ENCODE data around the gene ATG7. TPM values are rescaled to one million over a fixed set of nuclear protein-coding genes. Genes with fewer than 3 reads are reported as not detected.

The ATG7 gene
- total RNA-seq, 4 donors from 2014 or later: 45.8 to 85.3 (median 67.3) TPM

DNA sequence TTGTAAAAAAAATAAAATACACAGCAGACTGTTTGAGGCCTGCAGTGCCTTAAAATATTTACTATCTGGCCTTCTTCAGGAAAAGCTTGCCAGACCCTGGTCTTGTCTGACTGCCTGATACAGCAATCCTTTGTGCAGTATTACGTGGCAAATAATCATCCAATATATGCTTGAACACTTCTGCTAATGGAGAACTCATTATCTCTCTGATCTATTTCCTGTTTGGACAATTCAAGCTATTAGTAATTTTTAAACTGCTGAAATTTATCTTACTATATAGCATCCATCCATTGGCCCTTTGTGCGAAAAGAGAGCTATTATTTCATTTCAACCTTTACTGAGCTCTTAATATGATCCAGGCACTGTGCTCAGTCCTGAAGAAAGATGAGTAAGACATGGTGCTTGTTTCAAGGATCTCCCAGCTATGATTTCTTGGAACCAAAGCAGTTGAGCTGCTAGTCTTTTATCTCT is 15.9 kb downstream of the ATG7 start:
- no peaks in the 10 kb centered on the region for H3K27me3 ChIP-seq
- H3K27ac ChIP-seq: peak overlapping the region in 2 of 3 donors; percentile 11 to 45
- no peak overlapping the region for H3K4me3 ChIP-seq (replicated peaks in 1 of 3)
- H3K36me3 ChIP-seq: no peaks in the 10 kb centered on the region
- intact Hi-C loops (cut with DNase I): no loop called here
- no peak for DNase-seq
- no peaks in the 10 kb centered on the region for H3K9me3 ChIP-seq
- WGBS, 2 donors: 82 to 85% methylated on average over 2 of the region's 2 CpGs
- H3K4me1 ChIP-seq: peaks cover 0 to 12% of the 10 kb centered on the region in 2 donors
- TF ChIP-seq POLR2A (IDR thresholded peaks at IDR 0.05): no peak
- TF ChIP-seq CTCF (IDR thresholded peaks at IDR 0.05): no peak

DNA sequence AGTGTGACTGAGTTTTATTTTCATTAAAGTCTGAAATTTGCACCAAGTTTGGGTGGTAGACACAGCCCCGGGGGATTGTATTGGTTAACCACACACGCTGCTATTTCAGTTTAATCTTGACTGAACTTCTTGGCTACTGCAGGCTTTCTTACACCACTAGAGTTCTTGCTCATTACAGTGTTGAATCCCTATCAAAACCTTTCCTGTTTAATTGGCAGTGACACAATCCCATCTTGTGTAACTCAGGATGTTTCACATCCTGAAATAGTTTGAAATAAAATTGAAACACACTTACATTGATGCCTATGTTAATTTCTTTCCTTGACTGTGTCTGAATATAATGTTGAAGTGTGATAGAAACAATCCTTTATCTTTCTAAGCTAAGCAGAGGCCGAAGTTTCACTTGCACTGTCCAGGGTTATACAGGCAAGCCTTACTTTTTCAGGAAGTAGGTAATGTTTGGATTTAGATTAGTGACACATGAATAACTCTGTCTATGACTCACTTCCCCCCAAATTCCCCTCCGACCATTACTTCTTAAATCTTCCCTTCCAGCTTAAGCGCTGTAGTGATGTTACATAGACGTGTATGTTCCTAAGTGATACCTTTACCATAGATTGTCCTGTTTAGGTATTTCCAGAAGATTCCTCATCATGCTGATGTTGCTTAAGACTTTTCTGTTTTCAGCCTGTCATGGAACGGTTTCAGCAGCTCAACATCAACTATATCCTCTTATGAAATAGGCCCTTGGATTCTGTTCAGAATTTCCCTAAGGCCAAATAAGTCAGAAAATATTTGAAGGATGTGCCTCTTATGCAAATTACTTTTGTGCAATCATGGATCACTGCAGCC is 16.8 kb downstream of the ATG7 start:
- Histone ChIP-seq H3K9me3 (no peaks in the 10 kb centered on the region), H3K27me3 (no peaks in the 10 kb centered on the region), H3K36me3 (no peaks in the 10 kb centered on the region), H3K4me1 (peaks cover 0 to 12% of the 10 kb centered on the region in 2 donors), H3K27ac (peak overlapping the region in 2 of 3 donors; percentile 11 to 45), H3K4me3 (replicated peaks in 1 of 3) (no peak overlapping the region)
- 68 to 70% methylated on average over 7 of the region's 7 CpGs for WGBS, 2 donors
- TF ChIP-seq POLR2A (IDR thresholded peaks at IDR 0.05) (no peak), CTCF (IDR thresholded peaks at IDR 0.05) (no peak)
- no peak for DNase-seq
- intact Hi-C loops (cut with DNase I): no loop called here

GRCh38 chr3:11289864-11290263 is 17.7 kb downstream of the ATG7 start:
- Histone ChIP-seq H3K4me1 (peaks cover 0 to 12% of the 10 kb centered on the region in 2 donors), H3K4me3 (replicated peaks in 1 of 3) (no peak overlapping the region), H3K9me3 (no peaks in the 10 kb centered on the region), H3K27me3 (no peaks in the 10 kb centered on the region), H3K27ac (no peak overlapping the region), H3K36me3 (no peaks in the 10 kb centered on the region)
- WGBS, 2 donors: 73 to 87% methylated on average over 3 of the region's 3 CpGs
- TF ChIP-seq CTCF (IDR thresholded peaks at IDR 0.05): no peak
- no peak for TF ChIP-seq POLR2A (IDR thresholded peaks at IDR 0.05)
- no peak for DNase-seq
- intact Hi-C loops (cut with DNase I): no loop called here

DNA sequence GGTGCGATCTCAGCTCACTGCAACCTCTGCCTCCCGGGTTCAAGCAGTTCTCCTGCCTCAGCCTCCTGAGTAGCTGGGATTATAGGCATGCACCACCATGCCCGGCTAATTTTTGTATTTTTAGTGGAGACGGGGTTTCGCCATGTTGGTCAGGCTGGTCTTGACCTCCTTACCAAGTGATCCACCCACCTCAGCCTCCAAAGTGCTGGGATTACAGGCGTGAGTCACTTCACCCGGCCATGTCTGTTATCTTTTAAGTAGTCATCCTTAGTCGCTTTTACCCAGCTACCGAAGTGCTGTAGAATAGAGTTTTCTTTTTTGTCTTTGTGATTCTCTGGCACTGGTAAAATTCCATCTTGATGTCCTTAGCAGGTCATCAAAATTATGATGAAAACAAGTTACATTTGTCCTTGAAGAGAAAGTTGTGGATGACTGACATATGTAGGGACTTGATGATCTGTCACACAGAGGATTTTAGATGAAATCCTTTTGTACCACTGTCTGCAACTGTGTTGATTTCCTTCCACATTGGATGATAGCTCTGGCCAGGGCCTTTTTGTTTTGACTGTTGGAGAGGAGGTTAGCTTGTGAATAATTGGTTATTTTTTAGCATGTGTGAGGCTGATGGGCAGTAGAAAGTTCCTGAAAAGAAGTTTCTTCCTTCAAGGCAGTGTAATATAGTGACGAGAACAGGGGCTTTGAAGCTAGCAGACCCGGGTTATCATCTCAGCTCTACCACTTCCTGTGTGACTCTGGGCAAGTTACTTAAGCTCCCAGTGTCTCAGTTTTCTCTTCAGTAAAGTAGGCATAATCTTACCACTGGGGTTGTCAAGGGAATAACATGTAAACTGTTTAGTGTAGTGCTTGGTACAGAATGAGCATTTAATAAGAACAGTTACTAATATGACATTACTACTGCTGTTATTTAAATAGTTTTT is 18.8 kb downstream of the ATG7 start:
- no peak for DNase-seq
- H3K27ac ChIP-seq: no peak overlapping the region
- intact Hi-C loops (cut with DNase I): no loop called here
- no peak for TF ChIP-seq POLR2A (IDR thresholded peaks at IDR 0.05)
- H3K4me3 ChIP-seq (replicated peaks in 1 of 3): no peak overlapping the region
- no peaks in the 10 kb centered on the region for H3K9me3 ChIP-seq
- 94% methylated on average over 11 of the region's 11 CpGs for WGBS, 2 donors
- no peaks in the 10 kb centered on the region for H3K36me3 ChIP-seq
- peaks cover 0 to 12% of the 10 kb centered on the region in 2 donors for H3K4me1 ChIP-seq
- no peaks in the 10 kb centered on the region for H3K27me3 ChIP-seq

DNA sequence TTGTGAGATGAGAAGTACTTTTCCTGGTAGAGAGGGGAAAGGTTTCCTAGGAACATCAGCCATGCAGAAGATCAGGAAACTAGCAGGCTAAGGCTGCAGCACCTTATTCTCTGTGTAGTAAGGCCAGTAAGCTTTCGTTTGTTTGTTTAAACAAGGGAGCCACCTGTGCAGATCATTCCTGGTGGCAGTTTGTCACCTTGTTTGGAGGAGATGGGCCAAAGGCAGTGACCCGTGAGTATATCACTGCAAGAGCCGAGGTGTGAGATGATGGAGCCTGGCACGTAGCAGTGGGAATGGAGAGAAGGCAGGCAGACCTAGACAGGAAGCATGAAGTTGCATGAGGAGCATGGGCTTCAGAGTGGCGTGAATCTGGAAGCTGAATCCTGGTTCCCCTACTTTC is 19.6 kb downstream of the ATG7 start:
- Histone ChIP-seq H3K9me3 (no peaks in the 10 kb centered on the region), H3K4me1 (peaks cover 0 to 12% of the 10 kb centered on the region in 2 donors), H3K4me3 (replicated peaks in 1 of 3) (no peak overlapping the region), H3K27ac (no peak overlapping the region), H3K36me3 (no peaks in the 10 kb centered on the region), H3K27me3 (no peaks in the 10 kb centered on the region)
- no peak for DNase-seq
- WGBS, 2 donors: 80 to 82% methylated on average over 5 of the region's 5 CpGs
- TF ChIP-seq CTCF (IDR thresholded peaks at IDR 0.05) (no peak), POLR2A (IDR thresholded peaks at IDR 0.05) (no peak)
- intact Hi-C loops (cut with DNase I): no loop called here

All from thyroid gland (tissue), 4 donors.